ENCODE results near the gene BACH2. TPM values are rescaled to one million over a fixed set of nuclear protein-coding genes. Genes with fewer than 3 reads are reported as not detected.

Gene BACH2
- polyA plus RNA-seq, 1 of the 3 experiments (the other 2 are of a cell fraction), result 0.46 TPM

DNA sequence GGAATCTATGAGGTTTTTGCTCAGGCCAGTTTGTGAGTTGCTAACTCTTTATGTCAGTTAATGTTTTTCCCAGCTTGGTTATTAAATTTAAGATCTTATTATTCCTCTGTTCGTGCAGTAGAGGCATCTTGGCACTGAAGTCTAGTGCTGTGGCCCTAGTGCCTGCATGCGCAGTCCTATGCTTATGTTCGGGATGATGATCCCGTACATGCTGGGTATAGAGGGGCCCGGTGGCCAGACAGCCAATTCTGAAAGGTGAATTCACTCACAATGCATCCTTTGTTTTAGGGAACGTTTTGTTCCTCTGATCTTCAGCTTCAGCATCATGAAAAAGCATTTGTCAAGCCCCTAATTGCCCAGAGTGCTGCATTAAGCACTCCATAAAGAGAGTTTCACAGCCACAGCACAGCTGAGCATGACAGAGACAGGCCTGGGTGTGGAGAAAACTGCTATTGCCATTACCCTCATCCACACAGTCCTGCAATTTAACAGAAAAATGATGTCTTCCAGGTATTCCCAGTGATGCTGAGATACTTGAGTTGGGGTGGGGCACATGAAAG, 39.8 kb upstream of the BACH2 start:
- H3K4me1 ChIP-seq (ENCODE audit: control insufficient read depth in 1 of 2, insufficient read depth in 2 of 2, low read depth in 1 of 2, low read length in 1 of 2), result no peaks in the 10 kb centered on the region
- TF ChIP-seq, protein P1, sequence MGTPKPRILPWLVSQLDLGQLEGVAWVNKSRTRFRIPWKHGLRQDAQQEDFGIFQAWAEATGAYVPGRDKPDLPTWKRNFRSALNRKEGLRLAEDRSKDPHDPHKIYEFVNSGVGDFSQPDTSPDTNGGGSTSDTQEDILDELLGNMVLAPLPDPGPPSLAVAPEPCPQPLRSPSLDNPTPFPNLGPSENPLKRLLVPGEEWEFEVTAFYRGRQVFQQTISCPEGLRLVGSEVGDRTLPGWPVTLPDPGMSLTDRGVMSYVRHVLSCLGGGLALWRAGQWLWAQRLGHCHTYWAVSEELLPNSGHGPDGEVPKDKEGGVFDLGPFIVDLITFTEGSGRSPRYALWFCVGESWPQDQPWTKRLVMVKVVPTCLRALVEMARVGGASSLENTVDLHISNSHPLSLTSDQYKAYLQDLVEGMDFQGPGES (IDR thresholded peaks at IDR 0.05; ENCODE audit: low read depth, low read length), result no peak
- TF ChIP-seq, protein P2, sequence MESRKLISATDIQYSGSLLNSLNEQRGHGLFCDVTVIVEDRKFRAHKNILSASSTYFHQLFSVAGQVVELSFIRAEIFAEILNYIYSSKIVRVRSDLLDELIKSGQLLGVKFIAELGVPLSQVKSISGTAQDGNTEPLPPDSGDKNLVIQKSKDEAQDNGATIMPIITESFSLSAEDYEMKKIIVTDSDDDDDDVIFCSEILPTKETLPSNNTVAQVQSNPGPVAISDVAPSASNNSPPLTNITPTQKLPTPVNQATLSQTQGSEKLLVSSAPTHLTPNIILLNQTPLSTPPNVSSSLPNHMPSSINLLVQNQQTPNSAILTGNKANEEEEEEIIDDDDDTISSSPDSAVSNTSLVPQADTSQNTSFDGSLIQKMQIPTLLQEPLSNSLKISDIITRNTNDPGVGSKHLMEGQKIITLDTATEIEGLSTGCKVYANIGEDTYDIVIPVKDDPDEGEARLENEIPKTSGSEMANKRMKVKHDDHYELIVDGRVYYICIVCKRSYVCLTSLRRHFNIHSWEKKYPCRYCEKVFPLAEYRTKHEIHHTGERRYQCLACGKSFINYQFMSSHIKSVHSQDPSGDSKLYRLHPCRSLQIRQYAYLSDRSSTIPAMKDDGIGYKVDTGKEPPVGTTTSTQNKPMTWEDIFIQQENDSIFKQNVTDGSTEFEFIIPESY (IDR thresholded peaks at IDR 0.05; ENCODE audit: borderline replicate concordance, low read depth), result no peak
- TF ChIP-seq RXRA (IDR thresholded peaks at IDR 0.05; ENCODE audit: borderline replicate concordance, low read depth), result no peak
- H3K27me3 ChIP-seq (ENCODE audit: insufficient read depth), result no peaks in the 10 kb centered on the region
- H3K79me2 ChIP-seq (ENCODE audit: insufficient read depth), result no peaks in the 10 kb centered on the region
- 54% methylated on average over 6 of the region's 6 CpGs for WGBS (ENCODE audit: low lambda C conversion rate)
- DNase-seq, result no peak
- no peaks in the 10 kb centered on the region for H4K20me1 ChIP-seq (ENCODE audit: insufficient read depth)
- no peak overlapping the region for H2AFZ ChIP-seq (ENCODE audit: low read depth)
- H3K9me2 ChIP-seq, result no peaks in the 10 kb centered on the region
- H3K9me3 ChIP-seq, result no peaks in the 10 kb centered on the region
- H3F3A ChIP-seq (replicated peaks; ENCODE audit: insufficient read depth), result no peaks in the 10 kb centered on the region
- no peak overlapping the region for H3K4me2 ChIP-seq
- H3K27ac ChIP-seq (ENCODE audit: low read depth in 2 of 2, low read length in 1 of 2), result no peak overlapping the region
- H3K4me3 ChIP-seq (ENCODE audit: low read depth in 2 of 2, low read length in 1 of 2), result no peak overlapping the region
- H3K9ac ChIP-seq, result no peak overlapping the region
- ChIA-PET POLR2A (no interaction called here), CTCF (interaction anchor here (1.0 kb wide), 1 partner anchor 9 kb away, joined by 3 read pairs; no protein-coding TSS in a partner anchor)
- no peaks in the 10 kb centered on the region for H3K36me3 ChIP-seq (replicated peaks in 1 of 2; ENCODE audit: control insufficient read depth in 1 of 2, insufficient read depth in 2 of 2, low read length in 1 of 2)

DNA sequence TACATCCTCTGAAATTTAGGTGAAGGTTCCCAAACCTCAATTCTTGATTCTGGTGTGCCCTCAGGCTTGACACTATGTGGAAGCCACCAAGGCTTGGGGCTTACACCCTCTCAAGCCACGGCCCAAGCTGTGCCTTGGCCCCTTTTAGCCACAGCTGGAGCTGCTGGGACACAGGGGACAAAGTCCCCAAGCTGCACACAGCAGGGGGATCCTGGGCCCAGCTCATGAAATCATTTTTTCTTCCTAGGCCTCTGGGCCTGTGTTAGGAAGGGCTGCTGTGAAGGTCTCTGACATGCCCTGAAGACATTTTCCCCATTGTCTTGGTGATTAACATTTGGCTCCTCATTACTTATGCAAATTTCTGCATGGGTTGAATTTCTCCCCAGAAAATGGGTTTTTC, 37.3 kb upstream of the BACH2 start:
- no peaks in the 10 kb centered on the region for H3K79me2 ChIP-seq (ENCODE audit: insufficient read depth)
- H3K4me1 ChIP-seq (ENCODE audit: control insufficient read depth in 1 of 2, insufficient read depth in 2 of 2, low read depth in 1 of 2, low read length in 1 of 2), result peaks cover 0 to 7% of the 10 kb centered on the region in 2 experiments; a peak in 2 of 4 replicates
- no peak overlapping the region for H3K27ac ChIP-seq (ENCODE audit: low read depth in 2 of 2, low read length in 1 of 2)
- H3K9me2 ChIP-seq, result no peaks in the 10 kb centered on the region
- no peak overlapping the region for H2AFZ ChIP-seq (ENCODE audit: low read depth)
- no peak overlapping the region for H3K4me2 ChIP-seq
- no peak for DNase-seq
- no peaks in the 10 kb centered on the region for H3K36me3 ChIP-seq (replicated peaks in 1 of 2; ENCODE audit: control insufficient read depth in 1 of 2, insufficient read depth in 2 of 2, low read length in 1 of 2)
- ChIA-PET CTCF (no interaction called here), POLR2A (no interaction called here)
- no peaks in the 10 kb centered on the region for H4K20me1 ChIP-seq (ENCODE audit: insufficient read depth)
- H3K27me3 ChIP-seq (ENCODE audit: insufficient read depth), result no peaks in the 10 kb centered on the region
- no peaks in the 10 kb centered on the region for H3F3A ChIP-seq (replicated peaks; ENCODE audit: insufficient read depth)
- H3K9ac ChIP-seq, result no peak overlapping the region
- H3K9me3 ChIP-seq, result no peaks in the 10 kb centered on the region
- WGBS (ENCODE audit: low lambda C conversion rate), result no CpG with 5 or more reads among the region's 1 CpG
- H3K4me3 ChIP-seq (ENCODE audit: low read depth in 2 of 2, low read length in 1 of 2), result no peak overlapping the region
- TF ChIP-seq, protein P2 (IDR thresholded peaks at IDR 0.05; ENCODE audit: borderline replicate concordance, low read depth), result no peak
- TF ChIP-seq FOXJ3 (CRISPR knock-in tag; IDR thresholded peaks at IDR 0.05) (no peak), GABPA (IDR thresholded peaks at IDR 0.05; ENCODE audit: low read depth) (no peak), NRF1 (IDR thresholded peaks at IDR 0.05; ENCODE audit: low read depth, low read length) (no peak), MEF2A (IDR thresholded peaks at IDR 0.05; ENCODE audit: borderline replicate concordance, low read depth) (no peak), FOXM1 (IDR thresholded peaks at IDR 0.05; ENCODE audit: low read depth) (no peak), SIN3A (IDR thresholded peaks at IDR 0.05; ENCODE audit: borderline replicate concordance, low read depth, low read length) (no peak), YY1 (IDR thresholded peaks at IDR 0.05; ENCODE audit: low read depth) (no peak), TAF1 (IDR thresholded peaks at IDR 0.05; ENCODE audit: borderline replicate concordance, low read depth, low read length) (no peak), JUND (IDR thresholded peaks at IDR 0.05) (no peak), ELF1 (IDR thresholded peaks at IDR 0.05) (no peak)
- TF ChIP-seq, protein P3, sequence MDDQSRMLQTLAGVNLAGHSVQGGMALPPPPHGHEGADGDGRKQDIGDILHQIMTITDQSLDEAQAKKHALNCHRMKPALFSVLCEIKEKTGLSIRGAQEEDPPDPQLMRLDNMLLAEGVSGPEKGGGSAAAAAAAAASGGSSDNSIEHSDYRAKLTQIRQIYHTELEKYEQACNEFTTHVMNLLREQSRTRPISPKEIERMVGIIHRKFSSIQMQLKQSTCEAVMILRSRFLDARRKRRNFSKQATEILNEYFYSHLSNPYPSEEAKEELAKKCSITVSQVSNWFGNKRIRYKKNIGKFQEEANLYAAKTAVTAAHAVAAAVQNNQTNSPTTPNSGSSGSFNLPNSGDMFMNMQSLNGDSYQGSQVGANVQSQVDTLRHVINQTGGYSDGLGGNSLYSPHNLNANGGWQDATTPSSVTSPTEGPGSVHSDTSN (IDR thresholded peaks at IDR 0.05), result no peak
- TF ChIP-seq, protein P4, sequence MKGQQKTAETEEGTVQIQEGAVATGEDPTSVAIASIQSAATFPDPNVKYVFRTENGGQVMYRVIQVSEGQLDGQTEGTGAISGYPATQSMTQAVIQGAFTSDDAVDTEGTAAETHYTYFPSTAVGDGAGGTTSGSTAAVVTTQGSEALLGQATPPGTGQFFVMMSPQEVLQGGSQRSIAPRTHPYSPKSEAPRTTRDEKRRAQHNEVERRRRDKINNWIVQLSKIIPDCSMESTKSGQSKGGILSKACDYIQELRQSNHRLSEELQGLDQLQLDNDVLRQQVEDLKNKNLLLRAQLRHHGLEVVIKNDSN (IDR thresholded peaks at IDR 0.05; ENCODE audit: borderline replicate concordance, low read depth), result no peak
- TF ChIP-seq, protein P1 (IDR thresholded peaks at IDR 0.05; ENCODE audit: low read depth, low read length), result no peak
- TF ChIP-seq, protein P5, sequence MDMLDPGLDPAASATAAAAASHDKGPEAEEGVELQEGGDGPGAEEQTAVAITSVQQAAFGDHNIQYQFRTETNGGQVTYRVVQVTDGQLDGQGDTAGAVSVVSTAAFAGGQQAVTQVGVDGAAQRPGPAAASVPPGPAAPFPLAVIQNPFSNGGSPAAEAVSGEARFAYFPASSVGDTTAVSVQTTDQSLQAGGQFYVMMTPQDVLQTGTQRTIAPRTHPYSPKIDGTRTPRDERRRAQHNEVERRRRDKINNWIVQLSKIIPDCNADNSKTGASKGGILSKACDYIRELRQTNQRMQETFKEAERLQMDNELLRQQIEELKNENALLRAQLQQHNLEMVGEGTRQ (IDR thresholded peaks at IDR 0.05; ENCODE audit: borderline replicate concordance, low read depth, low read length), result no peak

All from SK-N-SH (cell line).